ENCODE results near the gene SLC26A4. TPM values are rescaled to one million over a fixed set of nuclear protein-coding genes. Genes with fewer than 3 reads are reported as not detected.

SLC26A4 gene
- total and polyA plus RNA-seq, 9 of the 15 experiments (the other 6 are each of a cell fraction or from before 2014, with no cell fraction given) = 0.09 to 1.2 (median 0.33) TPM

GRCh38 chr7:107690611-107691010, 30.0 kb downstream of the SLC26A4 start (continued):
- TF ChIP-seq ASH1L (IDR thresholded peaks at IDR 0.05; ENCODE audit: borderline replicate concordance, low read depth, partially characterized antibody) = no peak
- no peak for TF ChIP-seq ZNF277 (CRISPR knock-in tag; IDR thresholded peaks at IDR 0.05; ENCODE audit: borderline replicate concordance)
- no peak for TF ChIP-seq ZNF121 (CRISPR knock-in tag; conservative IDR thresholded peaks at IDR 0.05)
- TF ChIP-seq TCF3 (CRISPR knock-in tag; IDR thresholded peaks at IDR 0.05) = peak; percentile 62
- TF ChIP-seq WHSC1 (IDR thresholded peaks at IDR 0.05; ENCODE audit: low read length) = no peak
- TF ChIP-seq E4F1 (CRISPR knock-in tag; IDR thresholded peaks at IDR 0.05; ENCODE audit: borderline replicate concordance) = no peak
- peak; percentile 67; the same call in 1 of the 2 replicates for TF ChIP-seq TEAD4 (IDR thresholded peaks at IDR 0.05; ENCODE audit: low read length)
- no peak for TF ChIP-seq TEAD4 (CRISPR knock-in tag; IDR thresholded peaks at IDR 0.05; ENCODE audit: borderline replicate concordance)
- TF ChIP-seq DEAF1 (CRISPR knock-in tag; IDR thresholded peaks at IDR 0.05) = 0 out of 2 replicates have a peak, but pooled peaks have one; percentile 8
- no peak for TF ChIP-seq ZBTB8A (IDR thresholded peaks at IDR 0.05; ENCODE audit: partially characterized antibody)
- no peak for TF ChIP-seq ZBTB17 (CRISPR knock-in tag; IDR thresholded peaks at IDR 0.05)
- no peak for TF ChIP-seq ARID4B (CRISPR knock-in tag; IDR thresholded peaks at IDR 0.05)
- peak; percentile 61; the same call in 1 of the 2 replicates for TF ChIP-seq CTBP1 (IDR thresholded peaks at IDR 0.05; ENCODE audit: borderline replicate concordance)
- no peak for TF ChIP-seq ADNP (tag; IDR thresholded peaks at IDR 0.05)
- 0 out of 2 replicates have a peak, but pooled peaks have one; percentile 19 for TF ChIP-seq LCOR (CRISPR knock-in tag; IDR thresholded peaks at IDR 0.05)
- TF ChIP-seq DPF2 (IDR thresholded peaks at IDR 0.05) = peak; percentile 36; the same call in 1 of the 2 replicates
- TF ChIP-seq HNRNPK (IDR thresholded peaks at IDR 0.05; ENCODE audit: low read depth, low read length, poor library complexity, severe bottlenecking) = no peak
- no peak for TF ChIP-seq NCOA6 (IDR thresholded peaks at IDR 0.05)
- TF ChIP-seq MEIS2 (IDR thresholded peaks at IDR 0.05; ENCODE audit: partially characterized antibody) = peak; percentile 97
- TF ChIP-seq GABPB1 (CRISPR knock-in tag; IDR thresholded peaks at IDR 0.05) = no peak
- TF ChIP-seq ZNF644 (tag; IDR thresholded peaks at IDR 0.05; ENCODE audit: low read depth) = no peak
